T47D (cell line): Measurements from ENCODE around the gene RALA.

Experiments
- DNase-seq, 2 experiments: peaks; one replicate each; pipeline versions ENCODE4 v3.0.0 to v3.0.0-alpha.2; 2011 to 2012; ENCODE audit warnings: low read depth in 1 of 2, low spot score in 1 of 2
- JUND ChIP-seq: IDR thresholded peaks from 2 replicates; pipeline ENCODE4 v1.6.1; 2012; ENCODE audit warnings: low read depth
- in situ Hi-C: cut with HindIII; loops from 2 replicates; pipeline ENCODE4 v1.10.0; 2016; ENCODE audit warnings: low sequenced_read_pairs, low pct_unique_long_range_greater_than_20kb

RALA gene

DNA sequence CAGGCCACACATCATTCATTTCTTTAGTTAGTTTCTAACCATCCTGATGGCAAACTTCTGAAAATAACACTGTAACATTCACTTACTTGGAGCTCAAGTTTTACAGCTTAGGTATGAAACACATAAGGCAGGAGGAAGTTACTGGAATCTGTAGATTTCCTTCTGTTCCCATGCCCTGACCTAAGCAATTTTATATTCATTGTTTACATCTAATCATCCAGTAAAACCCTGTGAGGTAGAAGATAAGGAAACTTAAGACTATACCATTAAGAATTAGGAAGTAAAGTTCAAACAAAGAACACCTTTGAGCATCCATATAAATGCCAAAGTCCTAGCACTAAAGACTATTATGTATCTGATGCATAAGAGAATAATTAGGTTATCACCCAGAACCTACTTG, 19.5 kb downstream of the RALA start:
- in situ Hi-C loops = no loop called here
- no peak for DNase-seq
- TF ChIP-seq JUND = no peak

DNA sequence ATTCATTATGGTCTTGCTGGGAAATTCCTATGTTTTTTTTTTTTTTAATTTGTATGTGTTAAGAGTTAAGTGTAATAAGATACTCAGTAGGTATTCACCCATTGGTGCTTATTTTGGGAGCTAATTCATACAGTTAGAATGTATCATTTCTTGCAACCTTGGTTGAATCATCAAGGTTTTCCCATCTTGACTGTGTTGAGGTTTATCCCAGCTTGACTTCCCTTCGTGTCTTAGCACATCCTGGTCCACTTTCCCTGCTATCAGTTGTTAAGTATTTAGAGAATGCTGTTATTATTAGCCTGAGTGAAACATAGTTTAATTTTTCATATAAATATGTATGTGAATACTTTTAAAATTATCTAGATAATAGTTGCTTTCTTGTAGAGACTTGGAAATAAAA, 20.8 kb downstream of the RALA start:
- no peak for TF ChIP-seq JUND
- DNase-seq = no peak
- in situ Hi-C loops = no loop called here

DNA sequence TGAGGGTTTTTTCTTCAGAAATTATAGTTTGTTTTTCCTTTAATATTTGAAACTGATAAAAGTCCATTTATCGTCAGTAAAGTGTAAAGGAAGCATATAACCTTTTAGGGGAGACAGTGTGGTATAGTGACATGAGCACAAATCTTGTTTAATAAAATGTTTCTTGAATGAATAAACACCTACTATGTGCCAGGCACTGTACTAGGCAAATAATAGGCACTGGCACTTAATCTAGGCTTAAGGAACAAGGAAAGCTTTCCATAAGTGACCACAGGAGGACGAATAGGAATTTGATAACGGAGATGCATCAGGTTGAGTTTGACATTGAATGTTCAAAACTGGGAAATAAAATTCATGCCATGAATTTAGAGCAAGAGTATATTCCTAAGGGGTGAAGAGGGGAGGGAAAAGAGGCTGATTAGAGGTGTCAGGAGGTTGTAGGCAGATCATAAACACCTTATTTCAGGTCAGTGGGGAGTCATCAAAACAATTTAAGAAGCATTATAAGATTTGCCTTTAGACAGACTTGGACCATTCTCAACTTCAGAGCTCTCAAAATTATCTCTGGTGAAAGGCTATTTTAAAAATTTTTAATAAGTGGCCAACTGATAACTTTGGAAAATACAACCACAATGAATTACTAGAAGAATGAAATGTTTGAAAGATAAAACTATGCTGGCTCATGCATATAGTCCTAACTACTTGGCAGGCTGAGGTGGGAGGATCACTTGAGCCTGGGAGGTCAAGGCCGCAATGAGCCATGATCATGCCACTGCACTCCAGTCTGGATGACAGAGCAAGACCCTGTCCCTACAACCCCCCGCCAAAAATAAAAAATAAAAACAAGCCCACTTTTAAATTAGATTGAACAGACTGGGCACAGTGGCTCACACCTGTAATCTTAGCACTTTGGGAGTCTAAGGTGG, 22.4 kb downstream of the RALA start:
- in situ Hi-C loops = no loop called here
- TF ChIP-seq JUND = no peak

DNA sequence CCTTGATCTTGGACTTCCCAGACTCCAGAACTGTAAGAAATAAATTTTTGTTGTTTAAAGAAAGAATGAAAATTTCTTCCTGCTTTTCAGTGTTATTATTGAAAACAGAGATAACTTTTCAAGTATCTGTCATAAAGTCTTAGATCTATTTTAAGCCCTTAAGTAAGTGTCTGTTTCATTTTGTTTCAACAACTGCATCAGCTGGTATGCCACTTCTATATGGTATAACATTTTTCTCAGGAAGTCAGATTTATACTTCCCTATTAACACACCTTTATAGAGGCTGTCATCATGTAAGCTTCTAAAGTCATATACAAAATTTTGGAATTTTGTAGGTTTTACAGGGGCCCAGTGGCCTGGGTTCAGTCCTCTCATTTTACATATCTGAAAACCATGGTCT, 24.4 kb downstream of the RALA start:
- no peak for DNase-seq
- in situ Hi-C loops = no loop called here
- TF ChIP-seq JUND = no peak

More for the DNA sequence above, 22.4 kb downstream of the RALA start:
- no peak for DNase-seq

DNA sequence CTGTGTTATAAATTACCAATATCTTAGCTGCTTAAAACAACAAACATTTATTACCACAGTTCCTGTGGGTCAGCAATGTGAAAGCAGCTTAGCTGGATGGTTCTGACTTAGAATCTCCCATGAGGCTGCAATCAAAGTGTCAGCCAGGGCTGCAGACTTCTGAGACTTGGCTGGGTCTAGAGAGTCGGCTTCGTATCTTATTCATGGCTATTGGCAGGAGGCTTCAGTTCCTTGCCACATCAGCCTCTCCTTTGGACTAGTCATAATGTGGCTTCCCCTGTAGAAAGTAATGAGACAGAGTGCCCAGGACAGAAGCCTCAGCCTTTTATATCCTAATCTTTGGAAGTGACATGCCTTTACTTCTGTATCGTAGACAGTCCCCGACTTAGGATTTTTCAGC, 27.3 kb downstream of the RALA start:
- DNase-seq = no peak
- no peak for TF ChIP-seq JUND
- in situ Hi-C loops = no loop called here

- in situ Hi-C loops = no loop called here
- TF ChIP-seq JUND = no peak
- no peak for DNase-seq
These were observed 27.9 kb downstream of the RALA start for GRCh38 chr7:39651265-39651664.

- no peak for DNase-seq
These were observed 33.0 kb downstream of the RALA start for GRCh38 chr7:39656415-39656814.

GRCh38 chr7:39659356-39660013, 36.1 kb downstream of the RALA start:
- no peak for TF ChIP-seq JUND
- in situ Hi-C loops = no loop called here
- no peak for DNase-seq

More at GRCh38 chr7:39656415-39656814, 33.0 kb downstream of the RALA start:
- in situ Hi-C loops = no loop called here
- TF ChIP-seq JUND = no peak

- no peak for TF ChIP-seq JUND
- no peak for DNase-seq
- in situ Hi-C loops = no loop called here
These were observed 38.6 kb downstream of the RALA start for GRCh38 chr7:39661960-39662359.

GRCh38 chr7:39663263-39663662, 39.9 kb downstream of the RALA start:
- TF ChIP-seq JUND = no peak
- in situ Hi-C loops = no loop called here
- DNase-seq = no peak

DNA sequence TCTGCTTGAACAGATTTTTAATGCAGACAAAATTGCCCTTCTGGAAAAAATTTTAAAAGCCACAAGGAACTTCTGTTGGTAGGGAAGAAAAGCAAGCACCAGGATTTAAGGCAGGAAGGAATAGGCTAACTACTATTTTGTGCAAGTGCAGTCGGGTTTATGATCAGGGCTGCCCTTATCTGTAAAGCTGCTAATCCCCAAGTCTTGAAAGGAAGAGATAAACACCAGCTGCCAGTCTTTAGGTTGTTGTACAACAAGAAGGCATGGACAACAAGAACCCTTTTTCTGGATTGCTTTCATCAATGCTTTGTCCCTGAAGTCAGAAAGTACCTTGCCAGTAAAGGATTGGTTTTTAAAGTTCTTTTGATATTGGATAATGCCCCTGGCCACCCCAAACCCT, 40.7 kb downstream of the RALA start:
- in situ Hi-C loops = no loop called here
- no peak for DNase-seq

GRCh38 chr7:39664585-39664984, 41.2 kb downstream of the RALA start:
- DNase-seq = no peak
- TF ChIP-seq JUND = no peak
- in situ Hi-C loops = no loop called here

More for the DNA sequence above, 40.7 kb downstream of the RALA start:
- no peak for TF ChIP-seq JUND

- no peak for DNase-seq
- no peak for TF ChIP-seq JUND
- in situ Hi-C loops = no loop called here
These were observed 43.2 kb downstream of the RALA start for GRCh38 chr7:39666562-39666961.
